GM03348 (cell line): ENCODE results near the gene HDAC4.

Experiments
- DNase-seq: peaks from one replicate; pipeline ENCODE4 v3.0.0; 2012; ENCODE audit warnings: low spot score

The HDAC4 gene

GRCh38 chr2:239064253-239064652, 336.6 kb downstream of the HDAC4 start:
- no peak for DNase-seq

DNA sequence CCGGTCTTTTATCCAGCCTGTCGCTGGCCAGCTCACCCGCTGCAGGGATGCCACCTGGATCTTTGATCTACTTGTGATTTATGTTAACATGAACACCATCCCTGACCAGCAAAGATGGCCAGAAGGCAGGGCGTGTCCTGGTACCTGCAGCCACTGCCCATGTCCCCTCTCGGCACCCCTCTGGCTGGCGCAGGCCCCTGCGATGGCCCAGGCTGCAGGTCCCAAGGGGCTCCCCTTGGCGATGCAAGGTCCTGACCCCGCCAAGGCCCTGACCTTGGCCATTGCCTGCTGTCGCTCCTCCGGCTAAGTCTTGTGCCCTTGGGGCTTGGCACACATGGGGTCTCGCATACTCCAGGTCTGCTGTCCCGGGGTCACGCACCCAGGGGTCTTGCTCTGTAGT, 338.1 kb downstream of the HDAC4 start:
- no peak for DNase-seq

- no peak for DNase-seq
These were observed 338.8 kb downstream of the HDAC4 start for GRCh38 chr2:239061824-239062570.

GRCh38 chr2:239061121-239061666, 339.6 kb downstream of the HDAC4 start:
- no peak for DNase-seq

DNA sequence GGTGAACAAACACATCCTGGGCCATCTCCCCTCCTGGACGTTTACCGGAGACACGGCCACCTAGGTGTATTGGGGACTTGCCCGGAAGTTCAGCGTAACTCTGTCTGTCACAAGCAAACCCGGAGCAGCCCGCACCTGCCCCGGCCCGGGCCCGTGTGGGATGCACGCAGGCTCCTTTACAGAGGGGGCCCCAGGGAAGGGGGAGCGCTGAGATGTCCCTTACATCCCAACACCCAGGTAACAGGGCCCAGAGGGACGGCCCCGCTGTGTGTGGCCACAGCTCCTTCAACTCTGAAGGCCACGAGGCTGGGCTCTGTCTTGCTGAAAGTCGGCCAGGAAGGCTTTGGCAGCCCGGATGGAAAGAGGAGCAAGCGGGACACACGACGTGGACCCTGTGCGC, 340.1 kb downstream of the HDAC4 start:
- DNase-seq, result no peak

DNA sequence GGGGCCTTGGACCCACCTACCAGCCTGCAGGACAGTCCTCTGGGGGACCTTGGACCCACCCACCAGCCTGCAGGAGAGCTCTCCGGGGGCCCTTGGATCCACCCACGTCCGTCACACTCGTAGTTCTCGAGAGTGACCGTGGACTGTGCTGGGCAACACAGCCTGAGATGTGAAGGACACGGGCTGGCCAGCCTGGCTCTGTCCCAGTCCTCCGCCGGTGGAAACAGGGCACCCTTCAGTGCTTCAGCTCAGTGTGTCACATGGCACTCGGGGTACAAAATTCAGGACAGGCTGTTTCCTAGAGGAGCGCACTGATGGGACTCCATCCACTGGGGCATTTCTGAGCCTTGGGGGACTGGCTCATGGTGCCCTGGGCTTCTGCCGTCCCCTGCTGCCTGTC, 341.0 kb downstream of the HDAC4 start:
- no peak for DNase-seq

- no peak for DNase-seq
These were observed 342.1 kb downstream of the HDAC4 start for GRCh38 chr2:239058766-239059165.

- DNase-seq, result no peak
These were observed 343.3 kb downstream of the HDAC4 start for GRCh38 chr2:239057533-239057932.

DNA sequence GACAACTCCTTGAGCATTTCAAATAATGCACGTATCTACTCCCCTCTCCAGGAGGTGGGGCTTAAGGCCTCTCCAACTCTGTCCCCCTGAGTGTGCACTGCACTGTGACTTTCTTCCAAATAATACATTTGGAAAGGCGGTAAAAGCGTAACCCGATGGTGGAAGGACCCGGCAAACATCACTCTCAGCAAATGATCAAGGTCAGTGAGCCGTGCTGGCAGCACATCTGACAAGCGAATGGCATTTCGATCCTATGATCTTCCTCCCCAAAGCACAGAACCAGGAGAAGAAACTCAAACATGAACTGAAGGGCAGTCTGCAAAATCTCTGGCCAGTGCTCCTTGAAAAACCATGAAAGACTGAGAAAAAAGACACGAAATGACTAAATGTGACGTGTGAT, 344.2 kb downstream of the HDAC4 start:
- DNase-seq, result no peak

GRCh38 chr2:239055756-239056493, 344.9 kb downstream of the HDAC4 start:
- no peak for DNase-seq

DNA sequence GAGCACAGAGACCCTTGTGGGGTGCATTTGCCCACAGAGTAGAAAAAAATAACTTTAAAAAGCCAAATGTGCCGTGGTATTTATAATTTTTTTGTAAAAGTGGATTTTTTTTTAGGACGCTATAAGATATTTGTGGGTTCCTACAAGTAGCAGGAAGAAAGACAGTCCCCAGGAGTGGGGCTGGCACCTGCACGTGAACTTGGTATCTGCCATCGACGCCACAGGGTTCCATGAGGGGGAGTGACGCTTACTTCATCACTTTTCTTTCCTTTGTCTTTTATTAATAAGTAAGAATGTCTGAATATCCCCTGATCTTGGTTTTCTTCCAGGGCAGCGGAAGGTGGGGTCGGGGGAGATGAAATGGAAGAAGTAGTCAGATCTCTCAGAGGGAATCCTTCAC, 345.9 kb downstream of the HDAC4 start:
- no peak for DNase-seq

GRCh38 chr2:239053801-239054503, 346.9 kb downstream of the HDAC4 start:
- DNase-seq, result no peak

DNA sequence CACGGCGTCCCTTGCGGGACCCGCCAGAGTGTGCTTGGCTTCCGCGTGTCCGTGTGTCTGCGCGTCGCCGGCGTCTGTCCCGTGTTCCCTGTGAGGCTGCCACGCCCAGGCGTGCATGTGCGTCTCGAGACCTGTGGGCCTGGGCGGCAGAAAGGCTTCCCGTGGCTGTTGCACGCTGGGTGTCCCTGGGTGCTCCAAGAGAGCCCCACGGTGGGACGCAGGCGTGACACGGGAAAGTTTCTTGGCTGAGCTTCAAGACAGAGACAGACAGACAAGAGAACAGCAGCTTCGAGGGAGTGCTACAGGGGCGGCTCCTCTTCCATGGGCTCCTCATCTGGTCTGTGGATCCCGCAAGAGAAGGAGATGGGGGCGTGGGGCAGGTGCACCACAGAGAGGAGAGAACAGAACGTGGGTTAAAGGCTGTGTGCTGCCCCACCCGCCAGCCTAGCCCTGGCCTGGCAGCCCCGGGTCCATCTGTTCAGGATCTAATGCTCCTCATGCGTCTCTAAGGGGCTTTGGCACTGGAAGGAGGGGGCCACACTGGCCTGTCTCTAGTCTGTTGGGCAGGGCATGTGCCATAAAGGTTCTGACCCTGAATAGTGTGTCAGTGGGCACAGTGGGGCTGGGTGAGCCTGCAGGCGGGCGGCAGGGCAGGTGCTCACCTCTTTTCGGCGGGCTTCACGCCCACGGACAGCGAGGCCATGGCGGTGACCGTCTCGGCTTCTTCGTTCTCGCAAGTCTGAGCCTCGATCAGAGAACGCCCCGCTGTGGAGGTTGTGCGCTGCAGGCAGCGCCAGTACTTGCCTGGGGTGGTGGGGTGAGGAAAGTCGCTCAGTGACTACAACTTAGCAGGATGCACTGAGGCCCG, 347.8 kb downstream of the HDAC4 start:
- DNase-seq, result no peak

DNA sequence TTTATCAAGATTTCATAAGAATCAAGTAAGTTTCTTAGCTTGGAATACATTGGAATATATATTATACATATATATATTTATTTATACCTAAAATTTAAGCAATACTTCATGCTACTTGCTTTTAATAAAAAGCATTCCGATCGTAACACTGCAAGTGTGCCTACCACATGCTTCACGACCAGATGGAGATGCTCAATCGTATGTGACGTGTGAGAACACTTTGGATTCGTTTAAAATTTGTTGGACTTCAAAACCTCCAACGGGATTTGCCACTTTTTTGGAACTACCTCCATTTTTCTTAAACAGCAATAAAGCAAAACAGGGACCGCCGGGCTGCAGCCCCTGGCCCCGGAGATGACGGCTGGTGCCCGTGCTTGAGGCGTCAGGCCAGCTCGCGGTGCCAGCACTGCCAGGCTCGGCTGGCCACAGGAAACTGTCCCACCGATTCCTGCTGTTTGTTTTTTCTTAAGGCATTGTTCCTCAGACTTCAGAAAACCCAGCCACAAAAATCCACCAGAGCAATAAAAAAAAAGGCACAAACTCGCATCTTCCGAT, 348.9 kb downstream of the HDAC4 start:
- DNase-seq, result no peak

DNA sequence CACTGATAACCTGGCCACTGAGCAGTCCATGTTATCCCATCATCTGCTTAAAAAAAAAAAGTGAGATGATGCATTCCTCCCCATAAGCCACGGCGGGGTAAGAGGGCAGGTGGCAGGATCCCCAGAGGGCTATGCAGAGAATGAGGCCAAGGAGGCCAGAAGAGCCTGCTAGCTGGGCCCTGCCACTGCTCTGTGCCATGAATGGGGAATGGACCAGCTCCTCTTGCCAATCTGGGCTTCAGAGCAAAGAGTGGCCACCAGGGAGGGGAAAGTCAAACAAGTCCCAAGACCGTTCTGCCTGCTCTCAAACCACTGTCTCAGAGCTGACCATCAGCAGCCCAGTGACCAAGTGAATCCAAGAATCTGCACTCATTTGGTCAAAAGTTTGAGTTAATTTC, 350.6 kb downstream of the HDAC4 start:
- no peak for DNase-seq

DNA sequence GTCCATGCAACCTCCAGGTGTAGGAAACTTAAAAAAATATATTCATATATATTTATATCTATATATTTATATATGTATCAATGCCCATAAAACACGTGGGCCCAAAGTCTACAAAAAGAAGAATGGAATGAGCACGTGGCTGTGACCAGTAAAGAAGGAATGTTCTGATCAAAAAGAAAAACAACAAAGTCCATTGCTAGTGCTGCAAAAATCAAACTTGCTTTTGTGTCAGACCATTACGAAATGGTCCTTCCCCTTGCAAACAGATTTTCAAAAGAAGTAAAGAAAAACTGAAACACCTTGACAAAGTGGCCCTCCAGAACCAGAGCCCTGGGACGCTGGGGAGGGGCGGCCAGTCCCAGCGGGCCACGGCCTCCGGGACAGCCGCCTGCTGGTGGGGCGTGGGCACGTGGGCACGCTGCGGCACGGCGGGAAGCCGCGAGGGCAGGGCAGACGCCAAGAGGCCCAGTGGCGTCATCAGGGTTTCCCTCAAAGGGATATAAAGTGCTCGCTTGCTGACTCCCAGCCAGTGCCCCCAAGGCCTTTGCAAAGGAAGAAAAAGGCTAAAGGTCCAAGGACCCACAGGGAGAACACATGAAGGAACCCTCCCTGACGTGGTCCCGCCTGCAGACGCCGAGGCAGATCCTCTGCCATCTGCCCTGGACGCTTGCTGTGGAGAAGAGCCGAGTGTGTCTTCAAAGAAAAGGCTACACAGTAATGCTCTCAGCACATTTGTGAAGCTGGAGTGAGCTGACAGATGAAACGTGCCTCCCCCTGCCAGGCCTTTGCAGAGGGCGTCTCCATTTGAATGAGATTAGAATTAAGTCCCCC, 351.2 kb downstream of the HDAC4 start:
- DNase-seq, result no peak

- no peak for DNase-seq
These were observed 352.1 kb downstream of the HDAC4 start for GRCh38 chr2:239048736-239049135.

- DNase-seq, result no peak
These were observed 353.0 kb downstream of the HDAC4 start for GRCh38 chr2:239047861-239048260.

DNA sequence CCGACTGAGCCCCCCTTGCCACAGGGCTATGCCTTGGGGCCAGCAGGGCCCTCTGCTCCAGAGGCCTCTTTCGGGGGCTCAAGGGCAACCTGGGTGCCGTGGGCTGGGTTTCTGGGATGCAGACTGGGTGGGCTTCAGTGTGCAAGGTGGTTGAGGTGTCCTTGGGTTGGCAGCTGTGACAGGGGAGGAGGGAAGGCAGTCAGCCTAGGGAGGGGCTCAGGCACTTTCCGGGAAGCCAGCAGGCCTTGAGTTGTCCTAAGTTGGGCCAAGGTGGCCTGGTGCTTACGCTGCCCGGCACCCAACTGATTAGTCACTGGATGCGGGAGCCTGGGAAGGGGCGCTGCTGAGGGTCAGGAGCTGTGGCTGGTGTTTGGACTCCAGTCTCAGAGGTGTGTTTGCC, 353.4 kb downstream of the HDAC4 start:
- DNase-seq, result no peak

GRCh38 chr2:239046822-239047221, 354.0 kb downstream of the HDAC4 start:
- DNase-seq, result no peak

- DNase-seq, result no peak
These were observed 356.5 kb downstream of the HDAC4 start for GRCh38 chr2:239044336-239044735.
